GM18511 (cell line): ENCODE measurements around the gene BRME1.

Experiments
- ATAC-seq: cut with Tn5 transposase; IDR thresholded peaks from one replicate; pipeline ENCODE4 v1.9.1; 2021; ENCODE audit warnings: mild to moderate bottlenecking, moderate library complexity; ENCODE audit not compliant: unreplicated experiment

Gene BRME1

GRCh38 chr19:13848798-13849676, 56.9 kb downstream of the BRME1 start:
- ATAC-seq = no peak

GRCh38 chr19:13848340-13848677, 57.6 kb downstream of the BRME1 start:
- ATAC-seq = no peak

- ATAC-seq = no peak
Observed at GRCh38 chr19:13847407-13848339, 58.2 kb downstream of the BRME1 start.

GRCh38 chr19:13846557-13847406, 59.1 kb downstream of the BRME1 start:
- ATAC-seq = peak; percentile 66

- no peak for ATAC-seq
Observed at GRCh38 chr19:13844130-13844631, 61.7 kb downstream of the BRME1 start.

GRCh38 chr19:13843104-13843921, 62.6 kb downstream of the BRME1 start:
- no peak for ATAC-seq

- ATAC-seq = no peak
Observed at GRCh38 chr19:13842291-13843103, 63.4 kb downstream of the BRME1 start.

- ATAC-seq = no peak
Observed at GRCh38 chr19:13841962-13842290, 64.0 kb downstream of the BRME1 start.

- ATAC-seq = no peak
Observed at GRCh38 chr19:13841086-13841961, 64.6 kb downstream of the BRME1 start.

- no peak for ATAC-seq
Observed at GRCh38 chr19:13840305-13841085, 65.4 kb downstream of the BRME1 start.

GRCh38 chr19:13839938-13840304, 66.0 kb downstream of the BRME1 start:
- no peak for ATAC-seq

- ATAC-seq = peak; percentile 56
Observed at GRCh38 chr19:13839130-13839937, 66.6 kb downstream of the BRME1 start.

- no peak for ATAC-seq
Observed at GRCh38 chr19:13838435-13839129, 67.3 kb downstream of the BRME1 start.

- no peak for ATAC-seq
Observed at GRCh38 chr19:13835791-13836723, 69.9 kb downstream of the BRME1 start.
